ENCODE data around the gene SGMS2.
A peak's percentile ranks its signal among the peaks of the same experiment; 100 is the strongest.

SGMS2 gene

GRCh38 chr4:107870916-107871786 is 46.4 kb downstream of the SGMS2 start:
- no peak for ATAC-seq

- no peak for ATAC-seq
Observed at GRCh38 chr4:107874024-107874423, 49.3 kb downstream of the SGMS2 start.

- ATAC-seq = no peak
Observed at GRCh38 chr4:107876099-107876498, 51.4 kb downstream of the SGMS2 start.

GRCh38 chr4:107877361-107877760 is 52.6 kb downstream of the SGMS2 start:
- no peak for ATAC-seq

- no peak for ATAC-seq
Observed at GRCh38 chr4:107885865-107886264, 61.1 kb downstream of the SGMS2 start.

GRCh38 chr4:107888237-107888636 is 63.5 kb downstream of the SGMS2 start:
- ATAC-seq = no peak

- no peak for ATAC-seq
Observed at GRCh38 chr4:107890779-107891178, 66.0 kb downstream of the SGMS2 start.

- no peak for ATAC-seq
Observed at GRCh38 chr4:107891299-107891698, 66.6 kb downstream of the SGMS2 start.

- no peak for ATAC-seq
Observed at GRCh38 chr4:107893171-107894137, 68.7 kb downstream of the SGMS2 start.

GRCh38 chr4:107894138-107894603 is 69.4 kb downstream of the SGMS2 start:
- ATAC-seq = no peak

GRCh38 chr4:107896158-107896645 is 71.5 kb downstream of the SGMS2 start:
- ATAC-seq = peak; percentile 79 to 80

- ATAC-seq = no peak
Observed at GRCh38 chr4:107896646-107897045, 71.9 kb downstream of the SGMS2 start.

GRCh38 chr4:107897823-107898222 is 73.1 kb downstream of the SGMS2 start:
- no peak for ATAC-seq

- no peak for ATAC-seq
Observed at GRCh38 chr4:107900067-107900466, 75.3 kb downstream of the SGMS2 start.

- ATAC-seq = no peak
Observed at GRCh38 chr4:107900508-107900907, 75.8 kb downstream of the SGMS2 start.

- ATAC-seq = no peak
Observed at GRCh38 chr4:107901213-107901934, 76.6 kb downstream of the SGMS2 start.

GRCh38 chr4:107902715-107903114 is 78.0 kb downstream of the SGMS2 start:
- ATAC-seq = no peak

GRCh38 chr4:107905082-107905481 is 80.3 kb downstream of the SGMS2 start:
- peak; percentile 13 to 30 for ATAC-seq

- ATAC-seq = no peak
Observed at GRCh38 chr4:107906458-107907100, 81.8 kb downstream of the SGMS2 start.

GRCh38 chr4:107908377-107908776 is 83.6 kb downstream of the SGMS2 start:
- ATAC-seq = no peak

GRCh38 chr4:107913283-107913899 is 88.7 kb downstream of the SGMS2 start:
- peak; percentile 64 to 69 for ATAC-seq
